PC-3 (cell line): ENCODE measurements around the gene MRPS12. TPM values are rescaled to one million over a fixed set of nuclear protein-coding genes. Genes with fewer than 3 reads are reported as not detected.
"Not testable (repeated sequence)": the region's sequence is repeated elsewhere in the genome, so short reads cannot be mapped to it uniquely, and the experiment has no call there.

Source experiments
- ATAC-seq: fragments of 200-7000 bp; cut with Tn5 transposase; 2 replicates; pipeline ENCODE4 v1.9.1; 2020; ENCODE audit warnings: mild to moderate bottlenecking, moderate library complexity
- BruUV-seq: library from RNA; stranded (reverse); fragments of 400-500 nt; replicated peaks from 2 replicates; lab custom pipeline; 2021; lab: Mats Ljungman, UMichigan
- CTCF ChIA-PET: fragments of 300-600 bp; sonication (Branson Sonifier 250); formaldehyde crosslinking; loops from one replicate; lab custom pipeline; 2022; ENCODE audit warnings: antibody characterized with exemption; lab: Charles Lee
- POLR2A ChIA-PET: fragments of 300-600 bp; sonication (Branson Sonifier 250); formaldehyde crosslinking; loops from one replicate; lab custom pipeline; 2022; ENCODE audit warnings: antibody characterized with exemption; ENCODE audit not compliant: unreplicated experiment; lab: Charles Lee
- DNase-seq: peaks from one replicate; pipeline ENCODE4 v3.0.0-alpha.2; 2015
- H2AFZ ChIP-seq: fragments of 300-600 bp; sonication (generic); 2 replicates; pipeline ENCODE4 v1.6.0; 2016; ENCODE audit warnings: antibody characterized with exemption, low read length
- H3F3A ChIP-seq: fragments of 300-600 bp; sonication (generic); one replicate; pipeline ENCODE4 v1.6.0; 2017; ENCODE audit warnings: antibody characterized with exemption, low read length, control low read depth, mild to moderate bottlenecking; ENCODE audit not compliant: unreplicated experiment
- H3K27ac ChIP-seq: fragments of 300-600 bp; sonication (generic); 2 replicates; pipeline ENCODE4 v1.5.1; 2016; ENCODE audit warnings: mild to moderate bottlenecking, low read length
- H3K27me3 ChIP-seq: fragments of 300-600 bp; sonication (generic); 2 replicates; pipeline ENCODE4 v1.6.1; 2016; ENCODE audit warnings: low read length, mixed read lengths
- H3K36me3 ChIP-seq: fragments of 300-600 bp; sonication (generic); 2 replicates; pipeline ENCODE4 v1.6.1; 2016; ENCODE audit warnings: low read depth, mixed run types, low read length, mixed read lengths
- H3K4me1 ChIP-seq: fragments of 300-600 bp; sonication (generic); 2 replicates; pipeline ENCODE4 v1.5.1; 2016; ENCODE audit warnings: low read length; ENCODE audit not compliant: insufficient read depth
- H3K4me2 ChIP-seq: fragments of 300-600 bp; sonication (generic); 2 replicates; pipeline ENCODE4 v1.6.0; 2016; ENCODE audit warnings: low read length
- H3K4me3 ChIP-seq: fragments of 300-600 bp; sonication (generic); 2 replicates; pipeline ENCODE4 v1.5.1; 2016; ENCODE audit warnings: mild to moderate bottlenecking, low read length, mixed read lengths
- H3K79me2 ChIP-seq: fragments of 300-600 bp; sonication (generic); 2 replicates; pipeline ENCODE4 v1.6.1; 2017; ENCODE audit warnings: low read length, mixed read lengths
- H3K9ac ChIP-seq: fragments of 300-600 bp; sonication (generic); 2 replicates; pipeline ENCODE4 v1.6.0; 2016; ENCODE audit warnings: mild to moderate bottlenecking, low read length
- H3K9me2 ChIP-seq: fragments of 300-600 bp; sonication (generic); replicated peaks from 2 replicates; pipeline ENCODE4 v1.6.1; 2016; ENCODE audit warnings: mixed run types, low read length, mixed read lengths
- H3K9me3 ChIP-seq: fragments of 300-600 bp; sonication (generic); 2 replicates; pipeline ENCODE4 v1.6.1; 2016; ENCODE audit warnings: low read length, mixed read lengths
- H4K20me1 ChIP-seq: fragments of 300-600 bp; sonication (generic); 2 replicates; pipeline ENCODE4 v1.6.1; 2016; ENCODE audit warnings: low read length, mixed read lengths
- CTCF ChIP-seq: fragments of 300-600 bp; sonication (generic); conservative IDR thresholded peaks from 2 replicates; pipeline ENCODE4 v1.5.1; 2017; ENCODE audit warnings: antibody characterized with exemption, low read depth, mild to moderate bottlenecking, low read length
- EZH2 ChIP-seq: fragments of 300-600 bp; sonication (generic); IDR thresholded peaks from one replicate; pipeline ENCODE4 v1.6.1; 2017; ENCODE audit warnings: antibody characterized with exemption, mild to moderate bottlenecking, low read length; ENCODE audit not compliant: unreplicated experiment
- EZH2phosphoT487 ChIP-seq: fragments of 300-600 bp; sonication (generic); IDR thresholded peaks from 2 replicates; pipeline ENCODE4 v1.6.1; 2018; ENCODE audit warnings: mild to moderate bottlenecking, antibody characterized with exemption, low read length, borderline replicate concordance
- intact Hi-C: fragments of 100-400 bp; cut with micrococcal nuclease; formaldehyde crosslinking; loops from 2 replicates; pipeline ENCODE4 v1.9.0; 2023
- total RNA-seq: library from RNA; depleted of rRNA; stranded (reverse); fragments of >200 nt; gene quantifications from 2 replicates; pipeline ENCODE4 v1.2.3, GENCODE V29; 2014

Gene MRPS12
- total RNA-seq, 1 experiment from 2014 or later, result 156 TPM

- H3K4me1 ChIP-seq, result peaks cover 3% of the 10 kb centered on the region; the same call in 1 of the 2 replicates
- no peaks in the 10 kb centered on the region for H3K9me3 ChIP-seq
- ATAC-seq (no peak), DNase-seq (no peak)
- no peak overlapping the region for H2AFZ ChIP-seq
- no peak overlapping the region for H3K9ac ChIP-seq
- no peaks in the 10 kb centered on the region for H3K36me3 ChIP-seq
- no TSS peak for BruUV-seq
- H3K27ac ChIP-seq, result no peak overlapping the region
- no peak overlapping the region for H3K4me3 ChIP-seq
- H3K79me2 ChIP-seq, result no peaks in the 10 kb centered on the region
- no peaks in the 10 kb centered on the region for H3F3A ChIP-seq
- no peaks in the 10 kb centered on the region for H4K20me1 ChIP-seq
- no peak for TF ChIP-seq EZH2
- no peak for TF ChIP-seq CTCF
- TF ChIP-seq EZH2phosphoT487, result no peak
- intact Hi-C loops, result loop anchor here (5.0 to 10.0 kb wide), 3 partner anchors 148 to 360 kb away; partner anchors contain the start of gene LRFN1
- no peaks in the 10 kb centered on the region for H3K27me3 ChIP-seq
- ChIA-PET POLR2A (no interaction called here), CTCF (no interaction called here)
- H3K4me2 ChIP-seq, result no peak overlapping the region
- no peaks in the 10 kb centered on the region for H3K9me2 ChIP-seq
Measured at GRCh38 chr19:38964738-38965137, 34.0 kb downstream of the MRPS12 start.

GRCh38 chr19:38966149-38966548 is 35.4 kb downstream of the MRPS12 start:
- CTCF ChIA-PET, H4K20me1 ChIP-seq, POLR2A ChIA-PET, H3K36me3 ChIP-seq, H3K27me3 ChIP-seq, H3K27ac ChIP-seq, H3K9ac ChIP-seq, H2AFZ ChIP-seq, ATAC-seq, BruUV-seq, H3K4me3 ChIP-seq, DNase-seq, H3K4me1 ChIP-seq, H3K9me2 ChIP-seq, H3K9me3 ChIP-seq, H3K4me2 ChIP-seq, H3K79me2 ChIP-seq, H3F3A ChIP-seq: not testable (repeated sequence)
- intact Hi-C loops, result loop anchor here (10.0 kb wide), 1 partner anchor 359 kb away; the partner anchor contains the start of gene LRFN1

- no TSS peak for BruUV-seq
- Histone ChIP-seq H3K9ac (no peak overlapping the region), H4K20me1 (no peaks in the 10 kb centered on the region), H3K36me3 (no peaks in the 10 kb centered on the region), H3K27me3 (no peaks in the 10 kb centered on the region), H3K9me2 (no peaks in the 10 kb centered on the region), H3F3A (no peaks in the 10 kb centered on the region), H3K4me2 (no peak overlapping the region), H3K79me2 (no peaks in the 10 kb centered on the region), H3K9me3 (no peaks in the 10 kb centered on the region), H3K4me3 (no peak overlapping the region), H3K4me1 (no peaks in the 10 kb centered on the region), H2AFZ (no peak overlapping the region), H3K27ac (no peak overlapping the region)
- ChIA-PET POLR2A (no interaction called here), CTCF (no interaction called here)
- DNase-seq (no peak), ATAC-seq (no peak)
- TF ChIP-seq EZH2 (no peak), CTCF (no peak), EZH2phosphoT487 (no peak)
- intact Hi-C loops, result no loop called here
Measured at GRCh38 chr19:38970664-38971532, 40.2 kb downstream of the MRPS12 start.
